ENCODE data around the gene MSGN1. TPM values are rescaled to one million over a fixed set of nuclear protein-coding genes. Genes with fewer than 3 reads are reported as not detected.

Gene MSGN1
- total RNA-seq, 1 donor from 2014 or later, result 0.42 TPM

DNA sequence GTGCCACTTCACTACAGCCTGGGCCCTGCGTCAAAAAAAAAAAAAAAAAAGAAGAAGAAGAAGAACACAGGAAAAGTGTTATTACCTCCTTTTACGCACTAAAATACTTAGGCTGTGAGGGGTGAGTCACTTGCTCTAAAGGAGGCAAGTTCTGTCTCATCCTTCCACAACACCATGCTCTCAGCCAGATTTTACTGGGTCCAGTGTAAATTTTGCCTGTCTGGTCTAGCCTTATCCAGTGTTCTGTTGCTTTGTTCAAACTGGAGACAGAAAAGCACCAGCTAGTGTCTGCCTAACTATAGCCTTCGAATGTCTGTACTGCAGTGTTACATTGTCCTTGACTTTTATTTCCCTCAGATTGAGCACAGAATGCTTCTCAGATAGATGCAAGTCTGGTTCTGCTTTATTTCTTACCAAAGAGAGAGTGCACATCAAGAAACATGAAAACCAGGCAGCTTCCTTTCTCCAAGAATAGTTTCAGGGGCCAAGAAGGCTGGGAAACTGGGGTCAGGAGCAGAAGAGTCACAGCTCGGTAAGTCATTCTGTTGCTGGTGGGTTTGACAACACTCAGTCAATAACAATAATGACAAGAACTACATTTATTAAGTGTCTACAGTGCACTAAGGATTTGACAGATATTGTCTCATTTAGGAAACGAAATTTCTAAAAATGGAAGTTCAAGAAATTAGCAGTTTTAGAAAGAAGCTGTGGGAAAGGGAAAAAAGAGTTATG, 3.1 kb upstream of the MSGN1 start:
- TF ChIP-seq, protein P1, sequence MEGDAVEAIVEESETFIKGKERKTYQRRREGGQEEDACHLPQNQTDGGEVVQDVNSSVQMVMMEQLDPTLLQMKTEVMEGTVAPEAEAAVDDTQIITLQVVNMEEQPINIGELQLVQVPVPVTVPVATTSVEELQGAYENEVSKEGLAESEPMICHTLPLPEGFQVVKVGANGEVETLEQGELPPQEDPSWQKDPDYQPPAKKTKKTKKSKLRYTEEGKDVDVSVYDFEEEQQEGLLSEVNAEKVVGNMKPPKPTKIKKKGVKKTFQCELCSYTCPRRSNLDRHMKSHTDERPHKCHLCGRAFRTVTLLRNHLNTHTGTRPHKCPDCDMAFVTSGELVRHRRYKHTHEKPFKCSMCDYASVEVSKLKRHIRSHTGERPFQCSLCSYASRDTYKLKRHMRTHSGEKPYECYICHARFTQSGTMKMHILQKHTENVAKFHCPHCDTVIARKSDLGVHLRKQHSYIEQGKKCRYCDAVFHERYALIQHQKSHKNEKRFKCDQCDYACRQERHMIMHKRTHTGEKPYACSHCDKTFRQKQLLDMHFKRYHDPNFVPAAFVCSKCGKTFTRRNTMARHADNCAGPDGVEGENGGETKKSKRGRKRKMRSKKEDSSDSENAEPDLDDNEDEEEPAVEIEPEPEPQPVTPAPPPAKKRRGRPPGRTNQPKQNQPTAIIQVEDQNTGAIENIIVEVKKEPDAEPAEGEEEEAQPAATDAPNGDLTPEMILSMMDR (IDR thresholded peaks at IDR 0.05), result no peak
- Mint-ChIP-seq H3K27ac (peak overlapping the region; percentile 97), H3K4me3 (peak overlapping the region; percentile 81), H3K27me3 (no peaks in the 10 kb centered on the region), H3K36me3 (ENCODE audit: low read depth) (no peaks in the 10 kb centered on the region), H3K9me3 (peaks cover 2% of the 10 kb centered on the region), H3K4me1 (peaks cover 81% of the 10 kb centered on the region)
- POLR2A ChIA-PET, result interaction anchor here (0.7 to 10.6 kb wide), 17 partner anchors 9 to 64 kb away, joined by 3 to 172 read pairs (median 6); partner anchors contain the start of genes GEN1 and SMC6
- CTCF ChIA-PET, result interaction anchor here (1.0 to 2.6 kb wide), 9 partner anchors 8 to 93 kb away, joined by 3 to 9 read pairs (median 5); partner anchors contain the start of genes GEN1 and SMC6
- DNase-seq (no peak), ATAC-seq (ENCODE audit: low read depth) (peak; percentile 70)
- intact Hi-C loops (cut with micrococcal nuclease), result loop anchor here (1.0 to 5.0 kb wide), 4 partner anchors 9 to 1156 kb away; partner anchors contain the start of gene SMC6

DNA sequence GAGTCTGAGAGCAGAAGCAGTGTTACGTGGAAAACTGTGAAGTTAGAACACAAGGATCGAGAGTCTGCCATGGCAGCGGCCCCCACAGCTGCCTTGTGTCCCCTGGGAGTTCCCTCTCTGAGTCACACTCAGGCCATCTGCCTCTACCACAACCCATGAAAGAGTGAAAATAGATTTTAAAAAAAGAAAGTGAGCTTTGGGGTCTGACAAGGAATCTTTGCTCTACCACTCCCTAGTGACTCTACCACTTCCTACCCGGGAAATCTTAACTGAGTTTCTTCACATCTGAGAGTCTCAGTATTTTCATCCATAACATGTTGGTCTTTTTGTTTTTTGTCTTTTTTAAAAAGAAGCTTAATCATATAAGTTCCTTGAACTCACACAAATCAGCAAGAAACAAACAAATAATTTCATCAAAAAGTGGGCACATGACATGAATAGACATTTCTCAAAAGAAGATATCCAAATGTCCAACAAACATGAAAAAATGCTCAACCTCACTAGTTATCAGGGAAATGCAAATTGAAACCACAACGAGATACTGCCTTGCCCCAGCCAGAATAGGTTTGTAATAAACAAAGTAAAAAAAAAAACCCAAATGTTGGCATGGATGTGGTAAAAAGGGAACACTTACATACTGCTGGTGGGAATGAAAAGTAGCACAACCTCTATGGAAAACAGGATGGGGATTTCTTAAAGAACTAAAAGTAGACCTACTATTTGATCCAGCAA, 2.4 kb upstream of the MSGN1 start:
- peak overlapping the region; percentile 97 for H3K27ac Mint-ChIP-seq
- peak overlapping the region; percentile 81 for H3K4me3 Mint-ChIP-seq
- H3K9me3 Mint-ChIP-seq, result peaks cover 2% of the 10 kb centered on the region
- peak; percentile 56 for DNase-seq
- intact Hi-C loops (cut with micrococcal nuclease), result loop anchor here (1.0 to 5.0 kb wide), 5 partner anchors 8 to 1157 kb away; partner anchors contain the start of gene SMC6
- ChIA-PET POLR2A (interaction anchor here (0.9 to 10.6 kb wide), 15 partner anchors 10 to 65 kb away, joined by 3 to 172 read pairs (median 6); partner anchors contain the start of genes GEN1 and SMC6), CTCF (interaction anchor here (1.0 to 2.6 kb wide), 9 partner anchors 9 to 94 kb away, joined by 3 to 9 read pairs (median 5); partner anchors contain the start of genes GEN1 and SMC6)
- no peaks in the 10 kb centered on the region for H3K27me3 Mint-ChIP-seq
- TF ChIP-seq, protein P1 (IDR thresholded peaks at IDR 0.05), result no peak
- peak; percentile 82 for ATAC-seq (ENCODE audit: low read depth)
- peaks cover 81% of the 10 kb centered on the region for H3K4me1 Mint-ChIP-seq
- no peaks in the 10 kb centered on the region for H3K36me3 Mint-ChIP-seq (ENCODE audit: low read depth)

DNA sequence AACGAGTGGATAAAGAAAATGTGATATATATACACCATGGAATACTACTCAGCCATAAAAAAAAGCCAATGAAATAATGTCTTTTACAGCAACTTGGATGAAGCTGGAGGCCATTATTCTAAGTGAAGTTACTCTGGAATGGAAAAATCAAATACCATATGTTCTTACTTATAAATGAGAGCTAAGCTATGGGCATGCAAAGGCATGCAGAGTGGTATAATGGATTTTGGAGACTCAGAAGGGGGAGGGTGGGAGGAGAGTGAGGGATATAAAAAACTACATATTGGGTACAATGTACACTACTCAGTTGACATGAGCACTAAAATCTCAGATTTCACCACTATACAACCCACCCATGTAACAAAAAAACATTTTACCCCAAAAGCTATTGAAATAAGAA, 1.7 kb upstream of the MSGN1 start:
- CTCF ChIA-PET, result no interaction called here
- TF ChIP-seq, protein P1 (IDR thresholded peaks at IDR 0.05), result no peak
- Mint-ChIP-seq H3K36me3 (ENCODE audit: low read depth) (no peaks in the 10 kb centered on the region), H3K4me1 (peaks cover 84% of the 10 kb centered on the region), H3K27me3 (no peaks in the 10 kb centered on the region), H3K4me3 (peak overlapping the region; percentile 81), H3K27ac (peak overlapping the region; percentile 97), H3K9me3 (peaks cover 2% of the 10 kb centered on the region)
- DNase-seq, result no peak
- POLR2A ChIA-PET, result interaction anchor here (0.8 to 10.6 kb wide), 5 partner anchors 10 to 64 kb away, joined by 3 to 172 read pairs (median 10); partner anchors contain the start of genes GEN1 and SMC6
- no peak for ATAC-seq (ENCODE audit: low read depth)
- intact Hi-C loops (cut with micrococcal nuclease), result loop anchor here (1.0 to 5.0 kb wide), 2 partner anchors 8 to 1157 kb away; no protein-coding TSS in a partner anchor

DNA sequence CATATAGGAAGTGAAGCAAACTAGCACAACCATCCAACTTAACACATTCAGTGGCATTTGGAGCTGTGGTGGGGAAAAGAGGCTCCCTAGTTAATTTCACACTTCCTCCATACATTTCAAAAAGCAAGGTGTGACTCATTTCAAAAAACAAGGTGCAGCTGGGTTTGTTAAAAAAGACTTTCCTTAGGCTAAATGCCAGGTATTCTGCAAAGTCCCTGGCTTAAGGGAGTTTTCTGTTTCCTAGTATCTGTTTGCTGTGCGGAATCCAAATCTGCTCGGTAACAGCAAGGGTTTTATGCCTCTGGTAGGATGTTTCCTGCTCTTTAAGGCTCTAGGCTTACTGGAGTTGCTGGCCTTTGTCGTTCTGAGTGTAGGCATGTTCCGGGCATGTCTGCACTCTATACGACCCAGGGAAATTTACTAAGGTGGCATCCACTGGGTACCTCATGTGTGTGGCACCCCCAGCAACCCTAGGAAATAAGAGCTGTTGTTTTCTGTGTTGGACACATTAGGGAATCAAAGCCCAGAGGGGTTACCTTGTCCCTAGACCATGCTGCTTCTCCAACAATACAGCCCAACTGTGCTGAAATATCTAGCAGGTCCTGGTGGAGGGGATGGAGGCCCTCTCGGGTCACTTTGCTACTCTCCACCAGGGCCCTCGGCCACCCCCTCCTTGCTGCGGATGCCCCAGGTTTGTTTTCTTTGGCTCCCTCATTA, 634 bp upstream of the MSGN1 start:
- TF ChIP-seq, protein P1 (IDR thresholded peaks at IDR 0.05), result no peak
- peaks cover 85% of the 10 kb centered on the region for H3K4me1 Mint-ChIP-seq
- ChIA-PET POLR2A (interaction anchor here (0.8 to 10.6 kb wide), 4 partner anchors 10 to 62 kb away, joined by 3 to 172 read pairs (median 51); partner anchors contain the start of genes GEN1 and SMC6), CTCF (no interaction called here)
- no peaks in the 10 kb centered on the region for H3K36me3 Mint-ChIP-seq (ENCODE audit: low read depth)
- DNase-seq (no peak), ATAC-seq (ENCODE audit: low read depth) (no peak)
- no peaks in the 10 kb centered on the region for H3K27me3 Mint-ChIP-seq
- peak overlapping the region; percentile 69 for H3K27ac Mint-ChIP-seq
- intact Hi-C loops (cut with micrococcal nuclease), result no loop called here
- peaks cover 2% of the 10 kb centered on the region for H3K9me3 Mint-ChIP-seq
- peak overlapping the region; percentile 24 for H3K4me3 Mint-ChIP-seq

All from activated B cell treated with CpG ODN at 0.5 μM for 24 hours (primary cell).